Measurements from ENCODE around the gene NIM1K. TPM values are rescaled to one million over a fixed set of nuclear protein-coding genes. Genes with fewer than 3 reads are reported as not detected.
"Not testable (repeated sequence)": the region's sequence is repeated elsewhere in the genome, so short reads cannot be mapped to it uniquely, and the experiment has no call there.

The NIM1K gene
- total RNA-seq, 1 donor from 2014 or later, result 0.13 TPM

GRCh38 chr5:43190755-43191603 lies 1.0 kb upstream of the NIM1K start:
- peak in 1 of 2 donors; percentile 35 for DNase-seq (ENCODE audit: low read depth in 2 of 2)

GRCh38 chr5:43192558-43193180 lies 644 bp downstream of the NIM1K start:
- DNase-seq (ENCODE audit: low read depth in 2 of 2), result no peak

DNA sequence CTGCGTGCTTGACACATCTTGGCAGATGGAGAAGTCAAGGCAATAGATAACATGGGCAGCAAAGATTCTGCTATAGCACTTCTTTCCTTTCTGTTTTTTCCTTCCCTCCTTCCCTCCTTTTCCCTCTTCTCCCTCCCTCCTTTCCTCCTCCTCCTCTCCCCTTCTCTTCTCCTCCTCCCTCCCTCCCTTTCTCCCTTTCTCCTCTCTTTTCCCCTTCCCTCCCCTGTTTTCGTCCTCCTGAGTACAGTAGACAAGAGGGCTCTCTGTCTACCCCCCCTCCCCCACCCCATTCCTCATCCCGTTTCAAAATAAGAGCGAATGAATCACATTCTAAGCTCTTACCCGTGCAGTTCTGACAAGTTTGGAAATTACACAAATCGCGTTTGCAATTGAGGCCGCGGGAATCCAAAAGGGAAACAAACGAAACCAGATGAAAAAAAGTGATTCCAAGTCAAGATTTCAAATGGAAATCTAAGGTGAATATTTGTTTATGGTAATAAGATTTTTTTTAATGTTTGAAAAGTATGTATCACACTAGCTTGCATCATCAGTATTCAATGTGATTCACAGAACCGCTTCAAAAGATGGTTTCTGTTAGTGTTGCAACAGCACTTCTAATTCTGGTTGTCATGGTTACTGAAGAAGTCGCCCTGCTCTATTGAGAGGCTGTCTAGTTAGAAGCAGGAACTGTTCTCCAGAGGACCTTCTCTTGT lies 1.3 kb downstream of the NIM1K start:
- peak; percentile 23 to 27 for DNase-seq (ENCODE audit: low read depth in 2 of 2)

- DNase-seq (ENCODE audit: low read depth in 2 of 2), result no peak
Observed at GRCh38 chr5:43193894-43194265, 1.9 kb downstream of the NIM1K start.

DNA sequence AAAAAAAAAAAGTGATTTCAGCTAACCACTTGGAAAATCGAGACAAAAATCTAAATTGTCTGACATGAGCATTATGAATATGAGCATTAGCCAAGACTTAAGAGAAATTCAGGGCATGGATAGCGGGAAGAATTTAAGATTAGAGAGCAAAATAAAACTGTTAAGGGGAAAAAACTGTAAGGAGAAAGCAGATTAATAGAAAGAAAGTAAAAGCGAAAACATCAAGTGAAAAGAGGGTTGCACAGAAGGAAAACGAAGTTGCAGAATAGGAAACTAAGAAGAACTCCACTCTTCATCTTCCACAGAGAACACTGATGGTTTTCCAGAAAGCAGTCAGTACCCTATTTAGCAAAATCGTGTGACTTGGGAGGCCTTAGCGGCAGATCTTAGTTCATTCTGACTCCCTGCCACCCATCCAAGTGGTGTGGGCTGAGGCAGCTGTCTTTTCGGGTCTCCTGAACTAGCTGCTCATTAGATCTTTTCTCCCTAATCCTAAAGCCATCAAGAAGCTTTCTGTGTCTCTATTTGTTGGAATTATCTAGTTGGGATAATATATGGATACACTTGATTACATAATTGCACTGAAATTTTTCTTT lies 3.7 kb downstream of the NIM1K start:
- DNase-seq (ENCODE audit: low read depth in 2 of 2), result no peak

- no peak for DNase-seq (ENCODE audit: low read depth in 2 of 2)
Observed at GRCh38 chr5:43197535-43197934, 5.5 kb downstream of the NIM1K start.

GRCh38 chr5:43201442-43201841 lies 9.4 kb downstream of the NIM1K start:
- not testable (repeated sequence) for DNase-seq (ENCODE audit: low read depth in 2 of 2)

DNA sequence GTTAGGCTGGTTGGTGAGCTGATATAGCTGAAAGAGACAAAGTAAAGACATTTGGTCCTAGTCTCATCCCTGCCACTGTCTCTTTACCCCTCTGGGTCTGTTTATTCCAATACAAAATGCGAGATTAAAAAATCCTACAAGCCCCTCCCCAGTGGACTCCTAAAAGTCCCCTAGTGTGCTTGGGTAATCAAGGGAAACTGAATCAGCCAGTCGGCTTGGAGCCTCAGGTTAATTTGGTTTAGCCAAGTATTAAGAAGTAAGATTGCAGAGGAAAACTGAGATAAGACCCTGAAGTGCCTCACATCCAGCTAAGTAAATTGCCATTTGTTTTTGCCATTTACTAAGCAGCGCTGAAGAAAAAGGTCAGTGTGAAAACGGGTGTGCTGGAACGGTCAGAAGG lies 10.4 kb downstream of the NIM1K start:
- DNase-seq (ENCODE audit: low read depth in 2 of 2), result no peak

GRCh38 chr5:43203373-43203772 lies 11.3 kb downstream of the NIM1K start:
- no peak for DNase-seq (ENCODE audit: low read depth in 2 of 2)

GRCh38 chr5:43204958-43205357 lies 12.9 kb downstream of the NIM1K start:
- DNase-seq (ENCODE audit: low read depth in 2 of 2), result no peak

DNA sequence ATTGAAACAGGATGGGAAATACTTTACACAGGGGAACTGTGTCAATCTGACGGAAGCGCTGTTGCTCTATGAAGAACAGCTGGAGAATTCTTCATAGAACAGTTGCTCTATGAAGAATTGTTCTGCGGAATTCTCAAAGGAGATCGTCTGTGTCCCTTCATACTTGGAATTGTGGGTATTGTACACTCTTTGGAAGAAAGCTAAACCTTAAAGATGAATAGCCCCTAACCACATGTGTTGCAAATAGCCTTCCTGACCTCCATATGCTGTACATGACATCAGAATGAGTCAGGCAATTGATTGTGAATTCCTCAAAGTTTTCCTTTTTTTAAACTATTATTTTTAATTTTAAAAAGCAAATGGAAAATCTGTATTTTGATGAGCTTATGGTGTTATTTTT lies 15.6 kb downstream of the NIM1K start:
- no peak for DNase-seq (ENCODE audit: low read depth in 2 of 2)

- DNase-seq (ENCODE audit: low read depth in 2 of 2), result no peak
Observed at GRCh38 chr5:43208658-43209057, 16.6 kb downstream of the NIM1K start.

DNA sequence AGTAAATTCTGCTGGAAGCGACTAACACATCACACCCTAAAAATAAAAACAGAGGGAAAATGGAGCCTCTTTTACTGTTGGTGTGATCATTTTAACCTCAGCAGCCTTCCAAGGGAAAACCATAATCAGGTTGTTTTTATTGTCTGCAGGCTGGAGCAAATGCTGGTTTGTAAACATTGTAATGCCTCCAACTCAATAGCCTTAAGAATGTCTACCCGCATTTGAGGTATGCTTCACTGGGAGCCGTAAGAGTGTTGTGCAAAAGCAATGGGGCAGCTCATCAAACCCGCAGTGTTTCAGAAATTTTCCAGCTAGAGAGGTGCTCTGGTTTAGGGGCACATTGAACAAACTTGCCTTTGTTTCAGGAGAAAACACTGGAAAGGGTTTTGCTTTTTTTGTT lies 17.0 kb downstream of the NIM1K start:
- no peak for DNase-seq (ENCODE audit: low read depth in 2 of 2)

DNA sequence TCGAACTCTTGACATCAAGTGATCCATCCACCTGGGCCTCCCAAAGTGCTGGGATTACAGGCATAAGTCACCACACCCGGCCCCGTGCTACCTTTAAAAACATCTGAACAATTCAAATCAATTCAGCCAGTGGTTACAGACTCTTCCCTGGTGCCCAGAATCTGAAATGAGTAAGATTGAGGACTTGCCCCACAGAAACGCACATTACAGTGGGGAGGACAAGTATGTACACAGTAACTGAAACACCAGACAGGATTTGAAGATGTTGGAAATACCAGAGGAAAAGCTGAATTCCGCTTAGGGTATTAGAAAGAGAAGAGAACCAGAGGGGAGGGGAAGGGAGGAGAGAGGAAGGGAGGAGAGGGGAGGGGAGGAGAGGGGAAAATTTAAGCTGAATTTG lies 17.8 kb downstream of the NIM1K start:
- DNase-seq (ENCODE audit: low read depth in 2 of 2), result no peak

DNA sequence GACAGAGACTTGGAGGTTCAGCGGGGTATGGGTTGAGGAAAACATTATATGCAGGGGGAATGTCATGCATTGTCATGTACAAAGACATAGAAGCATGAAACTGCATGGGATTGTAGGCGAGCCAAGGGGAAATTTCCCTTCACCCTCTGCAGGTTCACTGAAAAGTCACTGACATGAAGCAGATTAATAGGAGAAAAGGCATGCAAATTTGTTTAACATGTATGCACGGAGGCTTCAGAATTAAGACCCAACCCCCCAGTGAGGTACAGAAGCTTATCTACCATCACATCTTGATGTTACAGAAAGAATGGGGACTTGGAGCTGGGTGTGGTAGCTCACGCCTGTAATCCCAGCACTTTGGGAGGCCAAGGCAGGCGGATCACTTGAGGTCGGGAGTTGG lies 18.5 kb downstream of the NIM1K start:
- DNase-seq (ENCODE audit: low read depth in 2 of 2), result no peak

DNA sequence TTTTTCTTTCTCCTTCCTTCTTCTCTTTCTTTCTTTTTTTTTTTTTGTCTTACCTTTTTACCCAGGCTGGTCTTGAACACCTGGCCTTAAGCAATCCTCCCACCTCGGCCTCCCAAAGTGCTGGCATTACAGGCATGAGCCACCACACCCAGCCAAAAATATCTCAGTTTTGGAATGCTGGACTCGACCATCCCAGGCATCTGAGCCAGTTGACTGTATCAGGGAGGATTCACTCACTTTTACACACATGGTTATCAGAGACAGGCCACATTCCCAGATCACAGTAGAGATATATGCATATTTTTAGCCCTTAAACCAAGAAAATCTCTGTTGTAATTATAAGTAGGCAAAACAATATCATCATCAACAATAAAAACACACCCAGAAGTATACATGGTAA lies 21.9 kb downstream of the NIM1K start:
- no peak for DNase-seq (ENCODE audit: low read depth in 2 of 2)

GRCh38 chr5:43215073-43215631 lies 23.1 kb downstream of the NIM1K start:
- DNase-seq (ENCODE audit: low read depth in 2 of 2), result no peak

- no peak for DNase-seq (ENCODE audit: low read depth in 2 of 2)
Observed at GRCh38 chr5:43216941-43217340, 24.9 kb downstream of the NIM1K start.

DNA sequence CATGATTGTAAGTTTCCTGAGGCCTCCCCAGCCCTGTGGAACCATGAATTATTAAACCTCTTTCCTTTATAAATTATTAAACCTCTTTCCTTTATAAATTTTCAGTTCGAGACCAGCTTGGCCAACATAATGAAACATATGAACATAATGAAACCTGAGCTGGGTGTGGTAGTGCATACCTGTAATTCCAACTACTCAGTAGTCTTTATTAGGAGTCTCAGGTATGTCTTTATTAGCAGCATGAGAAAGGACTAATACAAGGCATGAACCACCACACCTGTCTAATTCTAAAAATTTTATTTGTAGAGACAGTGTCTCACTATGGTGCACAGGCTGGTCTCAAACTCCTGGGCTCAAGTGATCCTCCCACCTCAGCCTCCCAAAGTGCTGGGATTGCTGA lies 27.1 kb downstream of the NIM1K start:
- no peak for DNase-seq (ENCODE audit: low read depth in 2 of 2)

DNA sequence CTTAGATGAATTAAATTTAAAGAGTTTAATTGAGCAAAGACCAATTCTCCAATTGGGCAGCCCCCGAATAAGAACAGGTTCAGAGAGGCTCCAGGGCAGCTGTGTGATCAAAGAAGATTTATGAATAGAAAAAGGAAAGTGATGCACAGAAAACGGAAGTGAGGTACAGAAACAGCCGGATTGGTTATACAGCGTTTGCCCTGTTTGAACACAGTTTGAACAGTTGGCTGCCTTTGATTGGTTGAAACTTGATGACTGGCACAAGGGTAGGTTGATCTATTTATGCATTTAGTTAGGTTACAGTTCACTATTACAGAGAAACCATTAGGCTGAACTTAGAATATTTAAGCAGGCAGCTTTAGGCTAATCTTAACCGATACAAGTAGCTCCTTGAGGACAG lies 29.5 kb downstream of the NIM1K start:
- DNase-seq (ENCODE audit: low read depth in 2 of 2), result no peak

- DNase-seq (ENCODE audit: low read depth in 2 of 2), result no peak
Observed at GRCh38 chr5:43225649-43226245, 33.7 kb downstream of the NIM1K start.

All from dermis microvascular lymphatic vessel endothelial cell (primary cell).